DOHH2 (cell line): ENCODE measurements around the gene KDSR.

Source experiments
- CTCF ChIP-seq: fragments of 200-600 bp; sonication (generic); IDR thresholded peaks from one replicate; pipeline ENCODE4 v1.5.1; 2014; ENCODE audit warnings: antibody characterized with exemption, mild to moderate bottlenecking, low read depth, low read length; ENCODE audit not compliant: poor library complexity, severe bottlenecking
- EZH2phosphoT487 ChIP-seq: fragments of 200-600 bp; sonication (generic); IDR thresholded peaks from 2 replicates; pipeline ENCODE4 v1.6.1; 2017; ENCODE audit warnings: borderline replicate concordance, mild to moderate bottlenecking, antibody characterized with exemption, low read length, moderate library complexity, mixed read lengths

- TF ChIP-seq CTCF (no peak), EZH2phosphoT487 (no peak)
Measured at GRCh38 chr18:63286926-63287325, 80.1 kb downstream of the KDSR start.
